Ovary (tissue), 3 donors: ENCODE measurements around the gene CCDC91.
"Not testable (repeated sequence)": the region's sequence is repeated elsewhere in the genome, so short reads cannot be mapped to it uniquely, and the experiment has no call there.

Source experiments
- EP300 ChIP-seq: sonication (generic); formaldehyde crosslinking; IDR thresholded peaks from one replicate; pipeline ENCODE4 v1.6.1; 2017; ENCODE audit warnings: antibody characterized with exemption
- TF ChIP-seq, protein P1 (sequence below), 3 donors: fragments of 450-650 bp in 2 of 3; fragments of 200-600 bp in 1 of 3; IDR thresholded peaks; one replicate each; pipeline versions ENCODE4 v1.5.1 to v1.8.0; 2016 to 2022; ENCODE audit warnings: antibody characterized with exemption in 3 of 3, mild to moderate bottlenecking in 1 of 3
- donor health status: DM: no; HTN: no; CAD: no.

DNA sequence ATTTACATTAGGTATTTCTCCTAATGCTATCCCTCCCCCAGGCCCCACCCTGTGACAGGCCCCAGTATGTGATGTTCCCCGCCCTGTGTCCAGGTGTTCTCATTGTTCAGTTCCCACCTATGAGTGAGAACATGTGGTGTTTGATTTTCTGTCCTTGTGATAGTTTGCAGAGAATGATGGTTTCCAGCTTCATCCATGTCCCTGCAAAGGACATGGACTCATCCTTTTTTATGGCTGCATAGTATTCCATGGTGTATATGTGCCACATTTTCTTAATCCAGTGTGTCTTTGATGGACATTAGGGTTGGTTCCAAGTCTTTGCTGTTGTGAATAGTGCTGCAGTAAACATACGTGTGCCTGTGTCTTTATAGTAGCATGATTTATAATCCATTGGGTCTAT is 139.5 kb downstream of the CCDC91 start:
- TF ChIP-seq, protein P1, sequence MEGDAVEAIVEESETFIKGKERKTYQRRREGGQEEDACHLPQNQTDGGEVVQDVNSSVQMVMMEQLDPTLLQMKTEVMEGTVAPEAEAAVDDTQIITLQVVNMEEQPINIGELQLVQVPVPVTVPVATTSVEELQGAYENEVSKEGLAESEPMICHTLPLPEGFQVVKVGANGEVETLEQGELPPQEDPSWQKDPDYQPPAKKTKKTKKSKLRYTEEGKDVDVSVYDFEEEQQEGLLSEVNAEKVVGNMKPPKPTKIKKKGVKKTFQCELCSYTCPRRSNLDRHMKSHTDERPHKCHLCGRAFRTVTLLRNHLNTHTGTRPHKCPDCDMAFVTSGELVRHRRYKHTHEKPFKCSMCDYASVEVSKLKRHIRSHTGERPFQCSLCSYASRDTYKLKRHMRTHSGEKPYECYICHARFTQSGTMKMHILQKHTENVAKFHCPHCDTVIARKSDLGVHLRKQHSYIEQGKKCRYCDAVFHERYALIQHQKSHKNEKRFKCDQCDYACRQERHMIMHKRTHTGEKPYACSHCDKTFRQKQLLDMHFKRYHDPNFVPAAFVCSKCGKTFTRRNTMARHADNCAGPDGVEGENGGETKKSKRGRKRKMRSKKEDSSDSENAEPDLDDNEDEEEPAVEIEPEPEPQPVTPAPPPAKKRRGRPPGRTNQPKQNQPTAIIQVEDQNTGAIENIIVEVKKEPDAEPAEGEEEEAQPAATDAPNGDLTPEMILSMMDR (IDR thresholded peaks at IDR 0.05) = not testable (repeated sequence)
- TF ChIP-seq EP300 = not testable (repeated sequence)
